Natural killer cell treated with Interleukin-12 subunit alpha and Interleukin-12 subunit beta and Interleukin-15 and Interleukin-18, amount 100 ng/mL, for 72 hours (primary cell): Measurements from ENCODE around the gene GAS2. TPM values are rescaled to one million over a fixed set of nuclear protein-coding genes. Genes with fewer than 3 reads are reported as not detected.

Source experiments
- ATAC-seq, 2 donors: fragments of 150-1000 bp; cut with Tn5 transposase in 1 of 2; sonication (Bioruptor Pico), chemical (Tn5 transposase) in 1 of 2; 2 replicates each; pipeline ENCODE4 v1.10.0; 2021
- DNase-seq: peaks from one replicate; pipeline ENCODE4 v3.0.0; 2022; ENCODE audit warnings: low spot score
- H3K27ac Mint-ChIP-seq, 2 donors: 1 replicate in 1 of 2; 2 replicates in 1 of 2; pipeline ENCODE4 v1.8.0; 2022; ENCODE audit warnings: mixed read lengths in 2 of 2, mild to moderate bottlenecking in 1 of 2, moderate library complexity in 1 of 2
- H3K27me3 Mint-ChIP-seq, 2 donors: 1 replicate in 1 of 2; 2 replicates in 1 of 2; pipeline ENCODE4 v1.8.0; 2022; ENCODE audit warnings: mixed read lengths in 2 of 2
- H3K36me3 Mint-ChIP-seq: one replicate; pipeline ENCODE4 v1.8.0; 2022; ENCODE audit warnings: mixed read lengths
- H3K4me1 Mint-ChIP-seq, 2 donors: 1 replicate in 1 of 2; 2 replicates in 1 of 2; pipeline ENCODE4 v1.8.0; 2022; ENCODE audit warnings: low read depth in 2 of 2, mixed read lengths in 2 of 2, mild to moderate bottlenecking in 1 of 2
- H3K4me3 Mint-ChIP-seq: one replicate; pipeline ENCODE4 v1.8.0; 2022; ENCODE audit warnings: mixed read lengths
- H3K9me3 Mint-ChIP-seq: 2 replicates; pipeline ENCODE4 v1.8.0; 2022; ENCODE audit warnings: mixed read lengths
- total RNA-seq, 2 donors: library from RNA; stranded (reverse); gene quantifications; one replicate each; pipeline ENCODE4 v1.2.3, GENCODE V29; 2022

Gene GAS2
- total RNA-seq, 2 donors from 2014 or later = 0.76 to 2.4 TPM

DNA sequence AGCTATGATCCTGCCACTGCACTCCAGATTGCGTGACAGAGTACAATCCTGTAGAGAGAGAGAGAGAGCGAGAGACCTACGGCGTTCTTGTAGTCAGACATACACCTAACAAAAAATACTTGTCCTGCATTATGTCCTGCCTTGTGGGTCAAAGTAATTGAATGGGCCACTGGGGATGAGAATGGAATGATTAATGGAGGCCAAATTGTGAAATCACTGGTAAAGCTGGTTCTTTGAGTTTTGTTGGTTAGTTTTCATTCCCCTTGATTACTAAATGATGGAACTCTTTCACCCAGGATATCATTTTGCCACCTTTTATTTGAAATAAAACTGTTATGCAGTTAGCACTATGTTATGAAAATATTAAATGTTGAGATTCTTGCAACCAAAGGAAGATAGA lies 18.7 kb downstream of the GAS2 start:
- Mint-ChIP-seq H3K27me3 (peaks cover 6 to 14% of the 10 kb centered on the region in 2 donors), H3K9me3 (no peaks in the 10 kb centered on the region), H3K4me1 (no peaks in the 10 kb centered on the region), H3K27ac (no peak overlapping the region), H3K36me3 (no peaks in the 10 kb centered on the region), H3K4me3 (no peak overlapping the region)
- ATAC-seq (no peak), DNase-seq (no peak)

DNA sequence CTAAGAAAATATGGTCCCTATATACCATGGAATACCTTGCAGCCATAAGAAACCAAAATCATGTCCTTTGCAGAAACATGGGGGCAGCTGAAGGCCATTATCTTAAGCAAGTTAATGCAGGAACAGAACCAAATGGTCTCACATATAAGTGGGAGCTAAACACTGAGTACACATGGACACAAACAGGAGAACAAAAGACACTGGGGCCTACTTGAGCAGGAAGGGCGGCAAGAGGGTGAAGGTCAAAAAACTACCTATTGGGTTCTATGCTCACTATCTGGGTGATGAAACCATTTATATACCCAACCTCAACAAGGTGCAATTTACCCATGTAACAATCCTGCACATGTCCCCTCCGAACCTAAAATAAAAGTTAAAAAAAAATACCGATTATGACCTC lies 22.5 kb downstream of the GAS2 start:
- H3K27me3 Mint-ChIP-seq = peaks cover 12 to 30% of the 10 kb centered on the region in 2 donors
- H3K36me3 Mint-ChIP-seq = no peaks in the 10 kb centered on the region
- no peaks in the 10 kb centered on the region for H3K9me3 Mint-ChIP-seq
- no peak overlapping the region for H3K27ac Mint-ChIP-seq
- DNase-seq (no peak), ATAC-seq (no peak)
- H3K4me1 Mint-ChIP-seq = no peaks in the 10 kb centered on the region
- H3K4me3 Mint-ChIP-seq = no peak overlapping the region

DNA sequence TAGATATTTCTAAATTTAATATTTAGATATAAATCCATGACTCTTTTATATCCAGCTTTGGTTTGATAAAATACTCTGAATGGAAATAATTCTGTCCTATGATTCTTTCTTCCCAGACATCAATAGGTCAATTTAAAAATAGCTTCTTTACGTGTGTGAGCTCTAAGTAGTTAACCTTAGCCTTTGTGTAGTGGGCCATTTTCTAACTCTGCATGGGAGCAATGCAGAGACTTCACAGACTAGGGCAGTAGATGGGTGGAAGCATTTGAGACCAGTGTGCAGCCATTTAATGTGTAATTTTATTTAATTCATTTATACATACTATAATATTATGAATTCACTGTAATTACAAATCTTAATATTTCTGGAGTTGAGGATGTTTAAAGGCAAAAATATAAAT lies 23.8 kb downstream of the GAS2 start:
- H3K27ac Mint-ChIP-seq = no peak overlapping the region
- H3K9me3 Mint-ChIP-seq = no peaks in the 10 kb centered on the region
- DNase-seq (no peak), ATAC-seq (no peak)
- H3K4me3 Mint-ChIP-seq = no peak overlapping the region
- no peaks in the 10 kb centered on the region for H3K36me3 Mint-ChIP-seq
- H3K4me1 Mint-ChIP-seq = no peaks in the 10 kb centered on the region
- H3K27me3 Mint-ChIP-seq = peaks cover 10 to 20% of the 10 kb centered on the region in 2 donors

DNA sequence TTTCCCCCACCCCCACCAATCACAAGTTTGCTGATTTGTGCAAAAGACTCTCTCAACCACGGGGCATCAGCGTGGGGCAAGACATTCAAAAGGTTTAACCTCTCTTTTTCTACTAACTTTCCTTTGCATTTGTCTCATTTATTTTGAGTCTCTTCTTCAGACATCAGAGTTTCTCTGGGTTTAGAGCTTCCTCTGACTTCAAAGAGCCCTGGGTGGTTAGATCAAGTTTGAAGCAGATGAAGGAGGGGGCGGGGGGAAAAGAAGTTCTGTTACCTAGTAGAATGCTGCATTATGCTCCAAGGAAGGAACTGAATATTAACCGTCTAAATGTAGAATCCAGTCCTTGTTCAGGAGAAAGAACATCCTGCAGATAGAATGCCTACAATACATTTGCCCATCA lies 24.5 kb downstream of the GAS2 start:
- H3K4me1 Mint-ChIP-seq = no peaks in the 10 kb centered on the region
- no peaks in the 10 kb centered on the region for H3K36me3 Mint-ChIP-seq
- H3K4me3 Mint-ChIP-seq = no peak overlapping the region
- no peak for DNase-seq
- no peak overlapping the region for H3K27ac Mint-ChIP-seq
- ATAC-seq = no peak
- no peaks in the 10 kb centered on the region for H3K9me3 Mint-ChIP-seq
- peaks cover 10 to 19% of the 10 kb centered on the region in 2 donors for H3K27me3 Mint-ChIP-seq

DNA sequence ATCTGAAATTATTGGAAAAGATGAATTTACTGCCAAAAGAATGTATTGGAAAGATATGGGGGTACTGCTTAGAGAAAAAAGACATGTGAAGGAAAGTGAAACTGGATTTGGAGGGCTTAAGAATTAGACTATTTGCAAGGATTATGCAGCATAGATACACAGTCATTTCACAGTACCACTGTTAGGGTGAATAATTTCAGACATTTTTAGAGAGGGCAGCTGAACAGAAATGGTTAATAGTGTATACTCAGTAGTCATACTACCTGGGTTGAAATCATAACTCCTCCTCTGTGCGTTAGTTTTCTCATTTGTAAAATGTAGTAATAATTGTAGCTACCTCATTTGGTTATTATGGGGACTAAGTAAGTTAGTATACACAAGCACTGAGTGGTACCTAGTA lies 33.0 kb downstream of the GAS2 start:
- Mint-ChIP-seq H3K4me3 (no peak overlapping the region), H3K27ac (no peak overlapping the region), H3K4me1 (no peaks in the 10 kb centered on the region), H3K27me3 (peaks cover 7 to 9% of the 10 kb centered on the region in 2 donors), H3K9me3 (no peaks in the 10 kb centered on the region), H3K36me3 (no peaks in the 10 kb centered on the region)
- DNase-seq = no peak
- no peak for ATAC-seq

DNA sequence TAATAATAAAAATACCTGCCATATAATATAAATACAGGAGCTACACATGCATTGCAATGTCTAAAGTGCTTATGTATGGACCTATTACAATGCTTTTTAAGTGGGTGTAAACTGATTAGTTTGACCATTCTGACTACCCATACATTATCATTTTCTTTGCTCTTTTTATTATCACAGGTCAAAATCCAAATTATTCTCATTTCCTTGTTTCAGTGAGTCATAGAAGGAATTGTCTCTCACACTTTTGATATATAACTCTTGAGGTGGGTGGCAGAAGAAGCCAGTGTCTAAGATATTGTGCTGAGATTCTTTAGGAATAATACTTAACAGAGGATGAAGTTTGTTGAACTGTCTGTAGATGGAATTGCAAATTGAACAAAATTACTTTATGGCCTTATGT lies 35.6 kb downstream of the GAS2 start:
- no peak overlapping the region for H3K27ac Mint-ChIP-seq
- no peaks in the 10 kb centered on the region for H3K4me1 Mint-ChIP-seq
- H3K9me3 Mint-ChIP-seq = peaks cover 5% of the 10 kb centered on the region
- H3K27me3 Mint-ChIP-seq = peaks cover 7 to 9% of the 10 kb centered on the region in 2 donors
- H3K36me3 Mint-ChIP-seq = no peaks in the 10 kb centered on the region
- DNase-seq = no peak
- no peak overlapping the region for H3K4me3 Mint-ChIP-seq
- no peak for ATAC-seq

DNA sequence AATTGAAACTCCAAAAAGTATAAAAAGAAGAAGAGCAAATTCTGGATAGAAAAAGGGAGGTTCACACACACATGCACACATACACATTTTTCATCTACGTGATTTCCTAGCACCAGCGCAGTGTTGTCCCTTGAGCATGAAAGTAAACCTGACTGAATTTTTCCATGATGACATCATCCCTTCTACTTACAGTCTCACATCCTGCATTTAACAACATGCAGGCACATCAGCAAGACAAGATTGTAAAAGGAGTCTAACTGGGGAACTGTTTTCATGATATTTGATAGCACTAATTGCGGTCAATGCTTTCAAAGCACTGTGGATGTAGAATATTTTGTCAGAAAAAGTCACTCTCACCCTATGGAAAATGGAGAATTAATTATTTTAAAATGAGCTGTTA lies 36.6 kb downstream of the GAS2 start:
- no peaks in the 10 kb centered on the region for H3K4me1 Mint-ChIP-seq
- no peak overlapping the region for H3K4me3 Mint-ChIP-seq
- H3K36me3 Mint-ChIP-seq = no peaks in the 10 kb centered on the region
- H3K27ac Mint-ChIP-seq = no peak overlapping the region
- DNase-seq = no peak
- peaks cover 11 to 16% of the 10 kb centered on the region in 2 donors for H3K27me3 Mint-ChIP-seq
- no peak for ATAC-seq
- H3K9me3 Mint-ChIP-seq = peaks cover 11% of the 10 kb centered on the region

DNA sequence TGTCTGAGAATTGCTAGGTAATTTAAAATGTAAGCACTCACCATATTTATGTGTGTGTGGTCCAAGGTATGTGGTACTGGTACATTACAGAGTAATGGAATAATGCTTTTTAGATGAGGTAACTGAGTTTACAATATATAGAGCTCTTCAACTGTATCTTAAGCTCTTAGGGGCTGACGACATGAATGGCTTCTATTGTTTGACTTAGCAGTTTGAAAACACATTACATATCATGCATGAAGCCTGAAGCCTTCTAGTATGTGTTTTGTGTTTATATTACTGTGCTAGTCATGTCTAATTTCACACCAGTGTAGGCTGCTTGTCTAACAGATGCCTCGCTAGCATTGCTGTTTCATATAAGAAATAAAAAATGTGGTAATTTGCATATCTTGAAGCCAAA lies 37.2 kb downstream of the GAS2 start:
- Mint-ChIP-seq H3K36me3 (no peaks in the 10 kb centered on the region), H3K9me3 (peaks cover 11% of the 10 kb centered on the region), H3K27ac (no peak overlapping the region), H3K4me3 (no peak overlapping the region), H3K4me1 (no peaks in the 10 kb centered on the region), H3K27me3 (peaks cover 11 to 16% of the 10 kb centered on the region in 2 donors)
- ATAC-seq (no peak), DNase-seq (no peak)

DNA sequence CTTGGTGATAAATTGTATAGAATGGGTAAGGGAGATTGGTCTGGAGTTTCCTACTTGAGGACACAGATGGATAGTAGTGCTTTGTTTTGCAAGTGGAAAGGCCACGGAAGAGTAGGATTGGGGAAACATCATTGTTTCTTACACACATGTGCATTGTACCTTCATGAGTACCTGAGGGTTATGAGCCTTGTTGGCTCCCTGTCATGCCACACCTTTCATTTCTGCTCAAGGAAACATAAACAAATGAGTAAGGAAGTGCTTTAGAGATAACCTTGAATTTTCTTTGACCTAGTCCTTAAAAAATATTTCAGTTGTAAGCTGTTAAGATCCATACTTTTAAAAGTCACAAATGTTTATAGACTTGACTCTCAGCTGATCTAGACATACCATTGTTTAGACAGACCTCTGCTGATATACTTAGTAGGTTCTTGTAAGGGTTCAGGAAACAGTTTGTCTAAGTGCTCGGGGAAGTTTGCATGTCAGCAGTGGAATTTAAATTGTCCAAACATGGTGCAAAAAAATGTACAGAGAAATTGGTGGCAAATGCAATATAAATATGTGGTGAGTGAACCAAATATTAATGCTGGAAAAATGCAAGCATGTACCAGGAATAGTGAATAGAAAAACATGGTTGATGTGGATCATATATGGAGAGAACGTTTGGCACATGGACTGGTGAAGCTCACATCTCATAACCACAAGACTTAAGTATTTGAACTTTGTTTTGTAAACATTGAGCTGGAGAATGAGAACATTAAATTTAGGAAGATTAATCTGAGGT lies 40.9 kb downstream of the GAS2 start:
- ATAC-seq = no peak
- Mint-ChIP-seq H3K4me3 (no peak overlapping the region), H3K27me3 (peaks cover 5 to 8% of the 10 kb centered on the region in 2 donors), H3K36me3 (no peaks in the 10 kb centered on the region), H3K27ac (no peak overlapping the region), H3K9me3 (peaks cover 14% of the 10 kb centered on the region), H3K4me1 (no peaks in the 10 kb centered on the region)
- DNase-seq = no peak

DNA sequence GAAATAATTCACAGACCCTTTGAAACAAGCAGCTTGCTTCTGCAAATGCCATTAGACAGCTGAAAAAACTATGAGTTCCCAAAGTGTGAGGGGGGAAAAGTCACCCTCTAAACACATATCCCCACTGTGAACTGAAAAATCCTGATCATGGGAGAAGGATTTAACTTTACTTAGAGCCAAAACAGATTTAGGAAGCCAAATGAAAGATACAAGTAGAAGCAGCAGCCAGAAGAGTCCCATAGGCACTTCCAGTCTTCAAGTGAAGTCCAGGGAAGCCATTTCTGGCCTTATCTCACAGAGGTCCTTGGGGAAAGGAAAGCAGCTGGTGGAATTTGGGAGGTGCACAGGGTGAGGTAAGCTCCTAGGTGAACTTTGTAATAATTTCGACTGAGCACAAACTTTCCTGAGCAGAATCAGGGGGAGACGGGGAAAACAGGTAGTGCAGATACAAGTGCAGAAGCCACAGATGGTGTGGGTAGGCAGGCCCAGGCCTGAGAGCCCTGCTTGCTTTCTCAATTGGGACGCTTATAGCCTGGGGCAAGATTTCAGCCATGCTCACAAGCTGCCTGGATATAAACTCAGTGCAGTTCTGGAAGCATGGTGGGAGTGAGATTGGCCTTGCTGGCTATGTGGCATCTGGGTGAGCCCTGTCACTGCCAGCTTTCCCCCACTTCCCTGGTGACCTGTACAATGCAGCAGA lies 44.8 kb downstream of the GAS2 start:
- no peak overlapping the region for H3K27ac Mint-ChIP-seq
- no peak for ATAC-seq
- H3K4me1 Mint-ChIP-seq = no peaks in the 10 kb centered on the region
- no peak for DNase-seq
- H3K4me3 Mint-ChIP-seq = no peak overlapping the region
- peaks cover 13% of the 10 kb centered on the region for H3K9me3 Mint-ChIP-seq
- peaks cover 7 to 8% of the 10 kb centered on the region in 2 donors for H3K27me3 Mint-ChIP-seq
- H3K36me3 Mint-ChIP-seq = no peaks in the 10 kb centered on the region

DNA sequence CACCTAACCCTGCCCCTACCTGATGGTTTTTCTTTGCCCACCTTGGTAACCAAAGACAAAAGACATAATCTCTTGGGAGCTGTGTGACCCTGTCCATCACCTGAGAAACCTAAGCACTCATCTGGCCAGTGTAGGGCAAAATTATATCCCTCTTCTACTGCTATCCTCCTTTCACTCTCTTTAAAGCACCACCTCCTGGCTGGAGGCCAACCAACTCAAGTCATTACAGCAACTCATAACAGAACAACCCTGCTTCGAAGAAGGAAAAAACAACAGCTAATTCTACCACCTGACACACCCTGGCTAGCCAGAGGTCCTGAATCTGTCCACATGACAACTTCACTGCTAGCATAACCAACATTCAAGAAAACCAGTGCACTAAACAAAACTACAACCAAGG lies 45.5 kb downstream of the GAS2 start:
- H3K27me3 Mint-ChIP-seq = peaks cover 7 to 8% of the 10 kb centered on the region in 2 donors
- peaks cover 13% of the 10 kb centered on the region for H3K9me3 Mint-ChIP-seq
- no peak overlapping the region for H3K27ac Mint-ChIP-seq
- no peaks in the 10 kb centered on the region for H3K36me3 Mint-ChIP-seq
- H3K4me3 Mint-ChIP-seq = no peak overlapping the region
- ATAC-seq = no peak
- DNase-seq = no peak
- H3K4me1 Mint-ChIP-seq = no peaks in the 10 kb centered on the region

DNA sequence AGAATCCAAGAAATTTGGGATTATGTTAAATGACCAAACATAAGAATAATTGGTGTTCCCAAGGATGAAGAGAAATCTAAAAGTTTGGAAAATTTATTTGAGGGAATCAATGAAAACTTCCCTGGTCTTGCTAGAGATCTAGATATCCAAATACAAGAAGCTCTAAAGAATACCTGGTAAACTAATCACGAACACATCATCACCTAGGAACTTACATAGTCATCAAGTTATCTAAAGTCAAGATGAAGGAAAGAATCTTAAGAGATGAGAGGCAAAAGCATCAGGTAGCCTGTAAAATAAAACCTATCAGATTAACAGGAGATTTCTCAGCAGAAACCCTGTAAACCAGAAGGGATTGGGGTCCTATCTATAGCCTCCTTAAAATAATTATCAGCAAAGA lies 46.9 kb downstream of the GAS2 start:
- DNase-seq (no peak), ATAC-seq (no peak)
- H3K9me3 Mint-ChIP-seq = peaks cover 7% of the 10 kb centered on the region
- H3K4me3 Mint-ChIP-seq = no peak overlapping the region
- H3K4me1 Mint-ChIP-seq = no peaks in the 10 kb centered on the region
- peaks cover 0 to 5% of the 10 kb centered on the region in 2 donors for H3K27me3 Mint-ChIP-seq
- no peaks in the 10 kb centered on the region for H3K36me3 Mint-ChIP-seq
- H3K27ac Mint-ChIP-seq = no peak overlapping the region

DNA sequence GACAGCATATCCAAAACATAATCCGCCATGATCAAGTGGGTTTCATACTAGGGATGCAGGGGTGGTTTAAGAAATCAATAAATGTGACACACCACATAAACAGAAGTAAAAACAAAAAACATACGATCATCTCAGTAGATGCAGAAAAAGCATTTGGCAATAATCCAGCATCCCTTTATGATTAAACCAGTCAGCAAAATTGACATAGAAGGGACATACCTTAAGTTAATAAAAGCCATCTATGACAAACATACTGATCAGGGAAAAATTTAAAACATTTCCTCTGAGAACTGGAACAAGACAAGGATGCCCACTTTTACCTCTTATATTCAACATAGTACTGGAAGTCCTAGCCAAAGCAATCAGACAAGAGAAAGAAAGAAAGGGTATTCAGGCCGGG lies 49.6 kb downstream of the GAS2 start:
- Mint-ChIP-seq H3K9me3 (peaks cover 7% of the 10 kb centered on the region), H3K36me3 (no peaks in the 10 kb centered on the region), H3K27ac (no peak overlapping the region), H3K4me3 (no peak overlapping the region), H3K27me3 (peaks cover 0 to 7% of the 10 kb centered on the region in 2 donors), H3K4me1 (no peaks in the 10 kb centered on the region)
- DNase-seq (no peak), ATAC-seq (no peak)

DNA sequence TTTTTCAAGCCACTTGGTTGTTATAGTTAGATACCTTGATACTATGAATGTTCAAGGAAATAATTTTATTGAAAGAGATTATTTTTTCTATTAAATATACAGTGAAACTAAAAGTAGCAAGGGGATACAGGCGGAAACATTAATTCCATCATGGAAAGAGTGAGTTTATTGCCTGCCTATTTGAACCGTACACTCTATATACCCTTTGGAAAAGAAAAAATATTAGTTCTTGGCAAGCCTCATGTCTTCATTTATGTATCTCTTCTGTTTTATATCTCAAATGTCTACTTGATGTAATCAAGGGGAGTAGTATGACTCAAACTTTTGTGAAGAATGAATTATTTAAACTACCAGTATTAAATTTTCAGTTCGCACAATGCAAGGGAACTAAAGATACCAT lies 54.0 kb downstream of the GAS2 start:
- H3K4me3 Mint-ChIP-seq = no peak overlapping the region
- no peaks in the 10 kb centered on the region for H3K9me3 Mint-ChIP-seq
- H3K4me1 Mint-ChIP-seq = no peaks in the 10 kb centered on the region
- H3K36me3 Mint-ChIP-seq = no peaks in the 10 kb centered on the region
- peaks cover 0 to 2% of the 10 kb centered on the region in 2 donors for H3K27me3 Mint-ChIP-seq
- DNase-seq (no peak), ATAC-seq (no peak)
- H3K27ac Mint-ChIP-seq = no peak overlapping the region
